MM.1S (cell line): ENCODE data around the gene ORAI3.

ENCODE experiments used
- DNase-seq: peaks from one replicate; pipeline ENCODE4 v3.0.0-alpha.2; 2015
- H2AFZ ChIP-seq: fragments of 300-600 bp; sonication (generic); 2 replicates; pipeline ENCODE4 v1.6.0; 2016; ENCODE audit warnings: antibody characterized with exemption, low read length
- H3F3A ChIP-seq: fragments of 300-600 bp; sonication (generic); 2 replicates; pipeline ENCODE4 v1.6.1; 2016; ENCODE audit warnings: mild to moderate bottlenecking, antibody characterized with exemption, low read length, moderate library complexity, mixed read lengths; ENCODE audit not compliant: insufficient read depth
- H3K27ac ChIP-seq: fragments of 300-600 bp; sonication (generic); 2 replicates; pipeline ENCODE4 v1.5.1; 2016; ENCODE audit warnings: mild to moderate bottlenecking, low read length
- H3K27me3 ChIP-seq: fragments of 300-600 bp; sonication (generic); replicated peaks from 2 replicates; pipeline ENCODE4 v1.6.0; 2016; ENCODE audit warnings: low read length; ENCODE audit not compliant: insufficient read depth
- H3K36me3 ChIP-seq: fragments of 300-600 bp; sonication (generic); replicated peaks from 2 replicates; pipeline ENCODE4 v1.6.1; 2016; ENCODE audit warnings: mild to moderate bottlenecking, low read length, mixed read lengths; ENCODE audit not compliant: insufficient read depth
- H3K4me1 ChIP-seq: fragments of 300-600 bp; sonication (generic); 2 replicates; pipeline ENCODE4 v1.6.1; 2016; ENCODE audit warnings: low read length, mixed read lengths
- H3K4me2 ChIP-seq: fragments of 300-600 bp; sonication (generic); 2 replicates; pipeline ENCODE4 v1.6.0; 2016; ENCODE audit warnings: low read depth, low read length
- H3K4me3 ChIP-seq: fragments of 300-600 bp; sonication (generic); 2 replicates; pipeline ENCODE4 v1.5.1; 2016; ENCODE audit warnings: low read length, mixed read lengths
- H3K79me2 ChIP-seq: fragments of 300-600 bp; sonication (generic); 2 replicates; pipeline ENCODE4 v1.6.1; 2016; ENCODE audit warnings: mixed run types, low read length, mixed read lengths
- H3K9ac ChIP-seq: fragments of 300-600 bp; sonication (generic); 2 replicates; pipeline ENCODE4 v1.6.1; 2016; ENCODE audit warnings: low read length, mixed read lengths
- H3K9me2 ChIP-seq: fragments of 300-600 bp; sonication (generic); replicated peaks from 2 replicates; pipeline ENCODE4 v1.6.1; 2016; ENCODE audit warnings: mild to moderate bottlenecking, low read length, mixed read lengths; ENCODE audit not compliant: insufficient read depth
- H3K9me3 ChIP-seq: fragments of 300-600 bp; sonication (generic); replicated peaks from 2 replicates; pipeline ENCODE4 v1.6.1; 2016; ENCODE audit warnings: mild to moderate bottlenecking, low read length, mixed read lengths; ENCODE audit not compliant: insufficient read depth
- H4K20me1 ChIP-seq: fragments of 300-600 bp; sonication (generic); 2 replicates; pipeline ENCODE4 v1.6.1; 2016; ENCODE audit warnings: mild to moderate bottlenecking, low read length, moderate library complexity, mixed read lengths; ENCODE audit not compliant: insufficient read depth
- EZH2 ChIP-seq: fragments of 300-600 bp; sonication (generic); optimal IDR thresholded peaks from 2 replicates; pipeline ENCODE3; 2017; ENCODE audit warnings: low read depth, mild to moderate bottlenecking, antibody characterized with exemption, low read length, mixed read lengths
- EZH2phosphoT487 ChIP-seq: fragments of 300-600 bp; sonication (generic); IDR thresholded peaks from 2 replicates; pipeline ENCODE4 v1.6.1; 2018; ENCODE audit warnings: antibody characterized with exemption, low read length
- TF ChIP-seq, protein P1 (sequence below): fragments of 300-600 bp; sonication (generic); IDR thresholded peaks from 2 replicates; pipeline ENCODE4 v1.5.1; 2016; ENCODE audit warnings: antibody characterized with exemption, low read length, mixed read lengths

ORAI3 gene

DNA sequence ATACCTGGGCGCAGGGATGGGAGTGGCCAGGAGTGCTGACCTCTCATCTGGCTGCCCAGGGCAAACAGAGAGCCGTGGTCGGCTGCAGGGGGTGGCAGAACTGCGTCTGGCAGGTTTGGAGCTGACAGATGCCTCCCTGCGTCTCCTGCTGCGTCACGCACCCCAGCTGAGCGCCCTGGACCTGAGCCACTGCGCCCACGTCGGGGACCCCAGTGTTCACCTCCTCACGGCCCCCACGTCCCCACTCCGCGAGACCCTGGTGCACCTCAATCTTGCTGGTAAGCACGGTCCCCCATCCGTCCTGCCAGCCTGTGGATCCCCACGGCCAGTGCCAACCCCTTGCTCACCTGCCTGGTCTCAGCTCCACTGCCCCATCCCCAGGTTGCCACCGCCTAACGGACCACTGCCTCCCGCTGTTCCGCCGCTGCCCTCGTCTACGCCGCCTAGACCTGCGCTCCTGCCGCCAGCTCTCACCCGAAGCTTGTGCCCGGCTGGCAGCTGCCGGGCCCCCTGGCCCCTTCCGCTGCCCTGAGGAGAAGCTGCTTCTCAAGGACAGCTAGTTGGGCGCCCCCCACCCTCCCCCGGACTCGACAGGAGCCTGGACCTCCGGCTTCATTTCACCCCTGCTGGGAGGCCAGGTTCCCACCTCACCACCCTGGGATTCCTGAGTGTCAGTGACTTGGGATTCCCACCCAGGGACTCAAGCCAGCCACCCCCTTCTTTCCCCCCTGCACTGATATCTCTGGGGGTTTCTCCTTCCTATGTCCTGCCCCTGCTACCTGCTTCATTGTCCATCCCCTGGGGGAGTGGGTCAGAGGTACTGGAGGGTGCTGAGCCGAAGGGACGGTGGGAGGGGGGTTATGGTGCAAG, 2.0 kb upstream of the ORAI3 start:
- H3K4me3 ChIP-seq: no peak overlapping the region
- no peaks in the 10 kb centered on the region for H3K27me3 ChIP-seq
- no peak overlapping the region for H2AFZ ChIP-seq
- H4K20me1 ChIP-seq: no peaks in the 10 kb centered on the region
- peaks cover 18% of the 10 kb centered on the region for H3F3A ChIP-seq
- DNase-seq: no peak
- H3K4me1 ChIP-seq: peaks cover 14% of the 10 kb centered on the region
- H3K36me3 ChIP-seq: no peaks in the 10 kb centered on the region
- H3K9me3 ChIP-seq: no peaks in the 10 kb centered on the region
- no peak overlapping the region for H3K27ac ChIP-seq
- no peak overlapping the region for H3K9ac ChIP-seq
- H3K9me2 ChIP-seq: no peaks in the 10 kb centered on the region
- H3K79me2 ChIP-seq: peaks cover 14% of the 10 kb centered on the region
- no peak overlapping the region for H3K4me2 ChIP-seq
- no peak for TF ChIP-seq EZH2
- TF ChIP-seq EZH2phosphoT487: no peak
- TF ChIP-seq, protein P1, sequence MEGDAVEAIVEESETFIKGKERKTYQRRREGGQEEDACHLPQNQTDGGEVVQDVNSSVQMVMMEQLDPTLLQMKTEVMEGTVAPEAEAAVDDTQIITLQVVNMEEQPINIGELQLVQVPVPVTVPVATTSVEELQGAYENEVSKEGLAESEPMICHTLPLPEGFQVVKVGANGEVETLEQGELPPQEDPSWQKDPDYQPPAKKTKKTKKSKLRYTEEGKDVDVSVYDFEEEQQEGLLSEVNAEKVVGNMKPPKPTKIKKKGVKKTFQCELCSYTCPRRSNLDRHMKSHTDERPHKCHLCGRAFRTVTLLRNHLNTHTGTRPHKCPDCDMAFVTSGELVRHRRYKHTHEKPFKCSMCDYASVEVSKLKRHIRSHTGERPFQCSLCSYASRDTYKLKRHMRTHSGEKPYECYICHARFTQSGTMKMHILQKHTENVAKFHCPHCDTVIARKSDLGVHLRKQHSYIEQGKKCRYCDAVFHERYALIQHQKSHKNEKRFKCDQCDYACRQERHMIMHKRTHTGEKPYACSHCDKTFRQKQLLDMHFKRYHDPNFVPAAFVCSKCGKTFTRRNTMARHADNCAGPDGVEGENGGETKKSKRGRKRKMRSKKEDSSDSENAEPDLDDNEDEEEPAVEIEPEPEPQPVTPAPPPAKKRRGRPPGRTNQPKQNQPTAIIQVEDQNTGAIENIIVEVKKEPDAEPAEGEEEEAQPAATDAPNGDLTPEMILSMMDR: no peak

DNA sequence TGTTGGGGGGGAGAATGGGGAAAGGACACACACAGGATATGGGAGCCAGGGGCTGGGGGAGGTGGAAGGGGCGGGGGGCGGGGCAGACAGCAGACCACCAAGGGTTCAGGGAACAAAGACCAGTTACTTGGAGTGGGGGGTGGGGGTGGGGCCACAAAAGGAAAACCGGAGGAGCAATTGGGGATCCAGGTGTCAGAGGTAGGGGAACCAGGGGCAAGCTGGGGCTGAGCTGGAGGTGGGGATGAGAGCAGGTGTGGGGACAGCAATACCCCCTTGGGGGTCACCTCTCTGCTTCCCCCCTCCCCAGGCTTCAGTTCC, 1.4 kb upstream of the ORAI3 start:
- Histone ChIP-seq H2AFZ (no peak overlapping the region), H3K79me2 (peaks cover 14% of the 10 kb centered on the region), H4K20me1 (no peaks in the 10 kb centered on the region), H3K9me3 (no peaks in the 10 kb centered on the region), H3K9ac (no peak overlapping the region), H3F3A (peaks cover 14% of the 10 kb centered on the region), H3K27me3 (no peaks in the 10 kb centered on the region), H3K4me1 (peaks cover 9% of the 10 kb centered on the region), H3K27ac (no peak overlapping the region), H3K36me3 (no peaks in the 10 kb centered on the region), H3K4me2 (no peak overlapping the region), H3K9me2 (no peaks in the 10 kb centered on the region), H3K4me3 (no peak overlapping the region)
- DNase-seq: no peak
- TF ChIP-seq, protein P1: no peak
- TF ChIP-seq EZH2phosphoT487 (no peak), EZH2 (no peak)

DNA sequence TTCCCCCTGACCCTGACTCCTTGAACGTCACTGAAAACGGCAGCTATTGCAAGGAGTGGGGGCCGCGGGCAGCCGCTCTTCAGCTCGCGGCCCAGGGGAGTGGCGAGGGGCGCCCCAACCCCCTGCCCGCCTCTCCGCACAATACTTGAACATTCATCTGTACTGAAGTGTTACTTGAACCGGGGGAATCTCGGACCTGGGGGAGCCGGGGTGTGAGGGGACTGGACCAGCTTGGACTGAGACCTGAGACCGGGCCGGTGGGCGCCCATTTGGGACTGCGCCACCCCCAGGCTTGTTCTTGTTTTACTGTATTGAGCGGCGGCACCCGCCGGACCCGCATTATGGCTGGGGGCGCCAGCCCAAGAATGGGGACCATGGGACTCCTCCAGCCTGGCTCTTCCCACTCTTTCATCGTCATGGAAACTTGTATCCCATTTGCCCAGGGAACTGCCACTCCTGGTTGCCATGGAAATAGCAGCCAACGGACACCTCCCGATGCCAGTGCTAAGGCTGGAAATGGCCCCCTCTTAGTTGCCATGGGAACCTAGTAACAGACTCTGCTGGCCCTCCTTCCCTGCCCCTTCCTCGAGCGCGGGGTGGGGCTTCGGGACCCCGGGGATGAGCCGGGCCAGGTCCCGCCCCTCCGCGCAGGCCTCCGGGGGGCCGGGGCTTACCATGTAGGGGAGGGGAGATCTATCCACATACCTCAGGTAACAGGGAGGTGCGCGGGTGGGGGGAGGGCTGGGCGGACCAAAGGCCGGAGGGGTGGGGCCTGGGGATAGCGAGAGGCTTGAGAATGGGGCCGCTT, 805 bp upstream of the ORAI3 start:
- Histone ChIP-seq H3K9ac (no peak overlapping the region; the same call in 1 of the 2 replicates), H2AFZ (peak overlapping the region; percentile 80; the same call in 1 of the 2 replicates), H3K36me3 (no peaks in the 10 kb centered on the region), H4K20me1 (no peaks in the 10 kb centered on the region), H3F3A (peaks cover 10% of the 10 kb centered on the region), H3K27me3 (no peaks in the 10 kb centered on the region), H3K4me1 (peaks cover 8% of the 10 kb centered on the region), H3K27ac (no peak overlapping the region), H3K9me2 (no peaks in the 10 kb centered on the region), H3K9me3 (no peaks in the 10 kb centered on the region), H3K4me3 (peak overlapping the region; percentile 96), H3K79me2 (peaks cover 14% of the 10 kb centered on the region), H3K4me2 (peak overlapping the region; percentile 100)
- no peak for TF ChIP-seq EZH2
- TF ChIP-seq, protein P1: no peak
- TF ChIP-seq EZH2phosphoT487: no peak
- DNase-seq: no peak
